Transverse colon (tissue), 4 donors: Measurements from ENCODE around the gene CIAO1.

Experiments
- CTCF ChIP-seq, 5 experiments: fragments of 200-600 bp in 3 of 5; fragments of 450-650 bp in 2 of 5; sonication (generic) in 3 of 5; IDR thresholded peaks; 1 replicate in 2 of 5; 2 replicates in 3 of 5; pipeline ENCODE4 v1.5.1; 2016 to 2017; ENCODE audit warnings: antibody characterized with exemption in 5 of 5, inconsistent platforms in 3 of 5, mild to moderate bottlenecking in 2 of 5, moderate library complexity in 1 of 5
- POLR2AphosphoS5 ChIP-seq, 3 donors: sonication (generic); formaldehyde crosslinking; IDR thresholded peaks; one replicate each; pipeline ENCODE4 v1.6.1; 2016; ENCODE audit warnings: antibody characterized with exemption in 3 of 3

DNA sequence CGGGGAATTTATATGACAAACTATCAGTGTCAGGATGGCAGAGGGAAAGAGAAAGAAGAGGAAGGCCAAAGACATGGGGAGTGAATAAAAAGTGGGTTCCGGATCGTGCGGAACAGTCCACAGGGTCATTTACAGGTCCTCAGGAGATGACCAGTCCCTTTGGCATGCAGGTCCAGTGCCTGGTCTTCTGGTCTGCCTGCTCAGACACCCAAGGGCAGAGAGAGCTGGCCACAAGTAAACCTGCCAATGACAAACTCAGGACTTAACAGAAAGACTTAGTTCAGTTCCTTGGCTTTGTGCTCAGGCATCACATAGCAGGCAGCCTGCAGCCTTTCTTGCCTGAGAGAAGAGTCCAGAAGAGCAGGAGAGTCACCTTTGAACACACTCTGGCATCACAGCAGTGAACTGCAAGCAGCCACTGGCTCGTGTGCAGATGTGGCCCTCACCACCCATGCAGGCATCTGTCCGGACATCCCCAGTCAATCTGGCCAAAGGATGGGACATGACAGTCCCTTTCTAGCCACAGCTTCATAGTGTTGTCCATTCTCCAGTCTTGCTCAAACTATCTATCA lies 14.2 kb upstream of the CIAO1 start:
- no peak for TF ChIP-seq CTCF (IDR thresholded peaks at IDR 0.05)
- peak in 1 of 3 donors; percentile 10 for TF ChIP-seq POLR2AphosphoS5 (IDR thresholded peaks at IDR 0.05)
